NK-92 treated with Interleukin-12 subunit alpha and Interleukin-12 subunit beta, amount 100 ng/mL, for 24 hours (cell line): Measurements from ENCODE around the gene OR10C1.

Experiments used
- DNase-seq: peaks from one replicate; lab custom pipeline; 2025; lab: John Stamatoyannopoulos, UW

Gene OR10C1

DNA sequence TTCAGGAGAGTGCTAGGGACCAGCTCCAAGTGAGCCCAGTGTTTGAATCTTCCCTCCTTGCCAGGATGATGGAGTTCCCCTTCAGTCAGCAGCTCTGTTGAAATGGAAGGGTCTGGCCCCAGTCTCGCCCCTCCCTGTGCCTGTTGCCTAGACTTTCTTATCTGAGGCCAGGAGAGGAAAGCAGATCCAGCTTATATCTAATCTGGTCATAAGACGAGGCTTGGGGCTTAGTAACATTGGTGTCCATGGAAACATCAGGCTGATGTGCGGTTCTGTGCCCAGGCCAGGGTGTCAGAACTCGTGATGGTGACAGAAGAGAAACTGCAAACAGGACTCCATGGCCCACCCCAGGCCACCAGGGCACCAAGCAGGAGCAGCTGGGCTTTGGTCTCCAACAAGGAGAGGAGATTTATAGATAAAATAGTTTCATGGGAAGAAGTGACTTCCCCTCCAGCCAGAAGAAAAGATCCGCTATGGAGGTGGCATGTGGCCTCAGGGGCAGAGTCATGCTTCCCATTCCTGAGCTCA is 38.9 kb downstream of the OR10C1 start:
- no peak for DNase-seq

DNA sequence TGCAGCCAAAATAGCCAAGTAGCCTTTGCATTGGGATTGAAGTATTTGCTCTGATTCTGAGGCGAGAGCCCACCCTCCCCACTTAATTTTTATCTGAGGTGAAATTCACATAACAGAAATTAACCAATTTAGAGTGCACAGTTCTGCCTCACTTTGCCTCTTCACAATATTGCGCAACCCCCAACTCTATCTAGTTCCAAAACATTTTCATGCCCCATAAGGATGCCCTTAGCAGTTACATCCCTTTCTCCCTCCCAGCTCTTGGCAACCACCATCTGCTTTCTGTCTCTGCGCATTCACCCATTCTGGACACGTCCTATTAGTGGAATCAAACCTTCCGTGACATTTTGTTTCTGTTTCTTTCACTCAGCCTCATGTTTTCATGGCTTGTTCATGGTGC is 39.6 kb downstream of the OR10C1 start:
- DNase-seq, result no peak

DNA sequence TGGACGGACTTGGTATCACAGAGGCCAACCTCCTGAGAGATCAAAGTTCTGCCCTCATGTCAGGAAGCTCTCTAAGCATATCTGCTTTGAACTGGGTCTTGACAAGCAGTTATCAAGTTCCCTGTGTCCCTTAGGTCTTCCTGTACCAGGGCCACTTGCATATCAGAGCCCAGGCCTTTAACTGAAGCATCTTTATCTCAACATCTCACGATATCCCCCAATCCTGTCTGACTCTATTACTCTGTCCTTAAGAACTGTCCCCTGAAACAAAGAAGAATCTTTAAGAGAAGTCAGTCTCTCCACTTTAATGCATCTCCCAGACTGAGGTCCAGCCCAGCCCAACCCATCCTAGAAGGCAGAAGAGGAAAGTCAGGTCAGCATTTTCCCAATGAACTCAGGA is 40.5 kb downstream of the OR10C1 start:
- DNase-seq, result no peak

DNA sequence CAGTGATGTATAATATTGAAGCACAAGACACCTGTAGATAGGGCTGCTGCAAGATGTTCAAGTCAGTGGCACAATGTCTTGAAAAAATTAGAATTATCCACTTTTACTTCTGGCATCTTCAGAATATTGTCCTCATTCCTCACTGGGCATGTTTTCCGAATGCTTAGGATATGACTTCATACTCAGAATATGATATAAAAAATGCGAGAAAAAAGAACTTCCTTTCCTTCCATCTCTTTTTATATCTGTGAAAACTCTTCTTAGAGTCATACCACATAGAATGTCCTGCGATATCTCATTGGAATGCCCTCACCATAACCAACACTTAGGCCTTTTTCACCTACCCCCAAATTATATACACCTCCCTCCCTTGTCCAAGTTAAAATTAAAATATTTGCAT is 44.1 kb downstream of the OR10C1 start:
- DNase-seq, result no peak

DNA sequence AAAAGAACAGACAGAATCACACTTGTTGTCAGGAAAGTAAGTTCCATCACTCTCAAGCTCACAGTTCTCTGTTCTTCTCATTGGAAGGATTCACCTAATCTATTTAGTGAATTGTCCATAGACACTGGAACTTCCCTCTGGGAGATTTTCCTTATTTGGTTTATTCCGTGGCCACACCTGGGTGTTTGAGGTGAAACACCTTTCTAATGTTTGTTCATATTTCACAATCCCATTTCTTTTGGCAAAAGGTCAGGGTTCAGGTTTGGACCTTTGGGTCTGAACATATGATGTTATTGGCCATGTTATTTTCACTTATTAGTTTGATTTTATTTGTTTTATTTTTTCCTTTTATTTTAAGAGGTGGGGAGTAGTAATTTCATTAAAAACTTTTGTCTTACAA is 44.6 kb downstream of the OR10C1 start:
- no peak for DNase-seq

DNA sequence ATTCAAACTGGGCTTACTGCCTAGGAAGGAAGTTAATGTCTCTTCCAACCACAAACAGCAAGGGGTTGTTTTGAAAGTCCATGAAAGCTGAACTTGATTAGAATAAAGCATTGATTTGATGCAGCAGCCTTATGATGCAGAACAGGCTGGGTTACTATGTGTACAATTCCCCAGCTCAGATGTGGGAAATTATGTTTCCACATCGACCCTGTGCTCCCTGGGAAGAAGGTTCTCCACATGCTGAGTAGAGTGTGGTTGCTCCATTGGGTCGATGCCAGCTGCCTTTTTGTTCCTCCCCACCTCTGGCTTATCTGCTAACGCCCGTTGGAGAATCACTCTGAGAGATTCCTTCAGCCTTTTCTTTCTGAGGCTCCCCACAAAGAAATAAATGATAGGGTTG is 47.5 kb downstream of the OR10C1 start:
- DNase-seq, result no peak

DNA sequence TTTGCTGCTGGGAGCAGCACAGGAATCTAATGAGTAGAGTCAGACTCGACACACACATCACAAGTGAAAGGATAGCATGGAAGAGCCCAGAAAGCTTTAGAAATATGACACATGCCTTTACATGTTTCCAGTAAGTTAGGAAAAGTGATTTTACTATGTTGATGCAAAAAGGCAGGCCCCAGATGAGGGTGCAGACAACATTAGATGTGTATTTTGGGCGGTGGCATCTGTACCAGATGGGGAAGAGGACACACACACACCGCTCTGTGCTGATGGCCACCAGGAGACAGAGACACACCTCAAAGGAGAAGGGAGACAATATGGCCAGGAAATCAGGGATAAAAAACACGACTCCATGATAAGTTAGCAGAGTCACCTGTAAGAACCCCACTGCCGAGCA is 48.0 kb downstream of the OR10C1 start:
- DNase-seq, result no peak

DNA sequence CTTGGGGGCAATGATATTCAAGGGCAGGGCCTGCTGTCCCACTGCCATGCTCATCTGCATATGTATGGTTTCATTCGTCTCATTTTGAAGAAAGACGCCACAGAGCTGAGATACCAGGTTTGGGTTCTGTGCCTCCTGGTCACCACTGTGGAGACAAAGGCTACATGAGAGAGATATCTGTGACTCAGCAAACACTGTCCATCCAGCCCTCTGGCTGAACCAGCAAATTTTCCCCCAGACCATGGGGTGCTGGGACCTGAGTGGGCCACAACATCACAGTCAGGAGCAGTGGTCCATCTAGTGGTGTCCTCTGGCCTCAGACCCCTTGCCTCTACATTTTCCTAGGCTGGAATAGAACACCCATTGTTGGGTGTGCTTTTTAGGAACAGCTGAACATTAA is 48.6 kb downstream of the OR10C1 start, which contains the start of gene MAS1L:
MAS1L (minus strand) TSS at position 297 of the 400 bp plus-strand sequence; CDS start at position 243, 54 bp downstream.
- no peak for DNase-seq

DNA sequence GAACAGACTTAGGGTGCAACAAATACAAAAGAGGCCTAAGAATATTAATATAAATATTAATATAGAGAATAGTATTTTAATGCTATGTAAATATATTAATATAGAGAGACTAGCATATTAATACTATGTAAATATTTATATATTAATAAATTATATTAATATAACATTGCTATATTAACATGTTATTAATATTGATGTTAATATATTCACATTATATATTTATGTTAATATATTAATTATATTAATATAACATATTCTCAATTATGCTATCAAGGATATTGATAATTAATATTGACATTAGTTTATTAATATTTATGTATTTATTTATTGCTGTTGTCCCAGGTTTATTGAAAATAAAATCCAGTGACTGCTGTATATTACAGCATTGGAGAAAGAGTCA is 49.8 kb downstream of the OR10C1 start:
- DNase-seq, result no peak

DNA sequence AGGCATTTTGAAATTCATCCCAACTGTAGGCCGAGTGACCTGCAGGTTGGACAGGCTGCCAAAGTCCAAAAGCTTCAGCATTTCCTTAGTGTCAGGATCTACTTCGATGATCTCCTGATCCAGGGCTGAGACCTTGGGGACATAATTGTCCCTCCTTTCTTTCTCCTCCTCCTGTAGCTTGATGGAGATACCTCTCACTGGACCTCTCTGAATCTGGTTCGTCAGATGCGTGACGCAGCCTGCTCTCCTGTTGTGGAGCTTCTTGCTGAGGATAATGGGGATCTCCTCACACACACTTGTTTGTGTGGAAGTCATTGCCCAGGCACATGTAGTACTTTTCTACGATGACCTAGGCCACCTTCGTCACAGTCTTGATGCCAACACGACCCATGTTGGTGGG is 50.2 kb downstream of the OR10C1 start:
- DNase-seq, result no peak

DNA sequence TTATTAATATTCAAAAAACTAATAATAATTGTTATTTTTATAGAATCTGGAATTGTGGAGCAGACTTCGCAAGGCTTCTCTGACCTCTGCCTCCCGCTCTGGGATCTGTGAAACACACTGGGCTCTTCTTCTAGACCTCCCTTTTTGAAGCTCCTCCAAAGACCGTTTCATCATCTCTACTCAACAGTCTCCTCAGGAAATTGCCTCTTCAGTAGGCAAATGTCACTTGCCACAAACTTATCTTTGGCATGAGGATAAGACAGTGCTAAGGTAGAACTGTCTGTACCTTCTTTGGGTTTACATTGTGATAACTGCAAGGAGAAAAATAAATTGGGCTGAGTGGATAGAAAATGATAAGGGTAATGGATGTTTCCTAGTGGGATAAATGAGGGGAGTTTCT is 50.9 kb downstream of the OR10C1 start:
- DNase-seq, result no peak

DNA sequence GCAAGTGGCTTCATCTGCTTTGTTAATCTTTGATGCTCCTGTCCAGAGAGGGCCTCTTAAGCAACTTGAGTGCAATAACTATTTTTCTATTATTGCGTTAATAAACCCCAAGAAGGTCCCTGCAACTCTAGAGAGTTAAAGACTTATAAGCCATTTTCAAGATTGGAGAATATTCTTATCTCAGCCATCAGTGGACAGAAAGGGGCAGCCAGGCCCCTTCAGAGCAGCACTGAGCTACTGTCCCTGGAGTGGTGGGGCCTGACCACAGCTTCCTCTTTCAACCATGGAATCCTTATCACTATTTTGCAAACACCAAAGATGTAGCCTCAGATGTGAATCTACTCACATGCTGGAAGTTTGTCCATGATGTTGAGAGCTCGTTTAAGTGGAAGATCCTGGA is 51.4 kb downstream of the OR10C1 start:
- DNase-seq, result no peak
